ENCODE results near the gene SCN1B.

- TF ChIP-seq CTCF (IDR thresholded peaks at IDR 0.05): no peak
- TF ChIP-seq POLR2AphosphoS5 (IDR thresholded peaks at IDR 0.05): no peak
- TF ChIP-seq POLR2A (IDR thresholded peaks at IDR 0.05): no peak
- TF ChIP-seq EP300 (IDR thresholded peaks at IDR 0.05; ENCODE audit: low read depth): no peak
These were observed 13.6 kb downstream of the SCN1B start for GRCh38 chr19:35043906-35044305.

Data from transverse colon (tissue), 4 donors.